Caco-2 (cell line): Measurements from ENCODE around the gene OSBPL2. TPM values are rescaled to one million over a fixed set of nuclear protein-coding genes. Genes with fewer than 3 reads are reported as not detected.

Source experiments
- Bru-seq: library from RNA; stranded (reverse); fragments of 400-500 nt; gene quantifications from one replicate; lab custom pipeline; 2021; lab: Mats Ljungman, UMichigan
- BruChase-seq, 2 experiments: library from RNA; stranded (reverse); fragments of 400-500 nt; gene quantifications; one replicate each; lab custom pipeline; 2021; lab: Mats Ljungman, UMichigan
- BruUV-seq: library from RNA; stranded (reverse); fragments of 400-500 nt; replicated peaks from 2 replicates; lab custom pipeline; 2021; lab: Mats Ljungman, UMichigan
- CTCF ChIA-PET: fragments of 300-600 bp; sonication (Branson Sonifier 250); formaldehyde crosslinking; loops from one replicate; lab custom pipeline; 2022; ENCODE audit warnings: antibody characterized with exemption; lab: Charles Lee
- POLR2A ChIA-PET: fragments of 300-600 bp; sonication (Branson Sonifier 250); formaldehyde crosslinking; loops from one replicate; lab custom pipeline; 2022; ENCODE audit warnings: antibody characterized with exemption; lab: Charles Lee
- DNase-seq, 2 experiments: peaks; one replicate each; pipeline versions ENCODE4 v3.0.0 to v3.0.0-alpha.2; 2020 to 2022
- H3K27me3 ChIP-seq: replicated peaks from 2 replicates; pipeline ENCODE4 v1.6.0; 2011; ENCODE audit warnings: low read length; ENCODE audit not compliant: control insufficient read depth, insufficient read depth
- H3K36me3 ChIP-seq: 2 replicates; pipeline ENCODE4 v1.5.1; 2011; ENCODE audit warnings: low read length; ENCODE audit not compliant: control insufficient read depth, insufficient read depth
- H3K4me1 ChIP-seq: fragments of 250-450 bp; sonication (Bioruptor Pico); 2 replicates; pipeline ENCODE4 v1.5.1; 2020; ENCODE audit warnings: mild to moderate bottlenecking
- H3K4me3 ChIP-seq: 2 replicates; pipeline ENCODE4 v1.5.1; 2011; ENCODE audit warnings: low read depth, mild to moderate bottlenecking, control low read depth, low read length
- H3K9me3 ChIP-seq: fragments of 250-450 bp; sonication (Bioruptor Pico); 2 replicates; pipeline ENCODE4 v1.5.1; 2020; ENCODE audit warnings: mild to moderate bottlenecking, moderate library complexity
- H3K27ac Mint-ChIP-seq: one replicate; pipeline ENCODE4 v1.8.0; 2022; ENCODE audit warnings: mixed read lengths; ENCODE audit not compliant: unreplicated experiment
- H3K27me3 Mint-ChIP-seq: one replicate; pipeline ENCODE4 v1.8.0; 2022; ENCODE audit warnings: mixed read lengths; ENCODE audit not compliant: insufficient read depth, unreplicated experiment
- H3K36me3 Mint-ChIP-seq: one replicate; pipeline ENCODE4 v1.8.0; 2022; ENCODE audit warnings: mild to moderate bottlenecking, mixed read lengths; ENCODE audit not compliant: insufficient read depth, unreplicated experiment
- H3K4me1 Mint-ChIP-seq: one replicate; pipeline ENCODE4 v1.8.0; 2022; ENCODE audit warnings: low read depth, mixed read lengths; ENCODE audit not compliant: unreplicated experiment
- H3K4me3 Mint-ChIP-seq: one replicate; pipeline ENCODE4 v1.8.0; 2022; ENCODE audit warnings: mild to moderate bottlenecking, moderate library complexity, mixed read lengths; ENCODE audit not compliant: unreplicated experiment
- H3K9me3 Mint-ChIP-seq: one replicate; pipeline ENCODE4 v1.8.0; 2022; ENCODE audit warnings: mixed read lengths; ENCODE audit not compliant: unreplicated experiment
- intact Hi-C: fragments of 100-400 bp; cut with micrococcal nuclease; formaldehyde crosslinking; loops from one replicate; pipeline ENCODE4 v1.10.0; 2022; ENCODE audit not compliant: unreplicated experiment
- long read RNA-seq: library from polyadenylated mRNA; stranded (forward); transcript quantifications from one replicate; pipeline ENCODE4 v2.0.0, GENCODE V29; 2022
- total RNA-seq: library from RNA; stranded (reverse); gene quantifications from 2 replicates; pipeline ENCODE4 v1.2.3, GENCODE V29; 2022
- TF ChIP-seq, protein P1 (sequence below), 2 experiments: fragments of 200-600 bp in 1 of 2; IDR thresholded peaks; 1 replicate in 1 of 2; 2 replicates in 1 of 2; pipeline versions ENCODE4 v1.5.1 to v1.8.0; 2011 to 2022; ENCODE audit warnings: antibody characterized with exemption in 1 of 2, control low read depth in 1 of 2, inconsistent platforms in 1 of 2, low read depth in 1 of 2, low read length in 1 of 2, mild to moderate bottlenecking in 1 of 2, moderate library complexity in 1 of 2; ENCODE audit not compliant: insufficient read depth in 1 of 2, severe bottlenecking in 1 of 2, unreplicated experiment in 1 of 2

The OSBPL2 gene
- total RNA-seq = 130 and 132 TPM in 2 replicates
- percentile 84 among the genes with signal in this experiment for Bru-seq, nascent RNA
- percentile 87 among the genes with signal in this experiment for BruChase-seq, experiment 1, labeled RNA remaining after a 2-hour chase
- percentile 86 among the genes with signal in this experiment for BruChase-seq, experiment 2, labeled RNA remaining after a 6-hour chase
- long read RNA-seq, full-length matches to known transcripts = 172 of 238 reads
- long read RNA-seq, partial matches to known transcripts = 28 of 238 reads
- long read RNA-seq, other reads (novel, unspliced or antisense) = 38 of 238 reads

DNA sequence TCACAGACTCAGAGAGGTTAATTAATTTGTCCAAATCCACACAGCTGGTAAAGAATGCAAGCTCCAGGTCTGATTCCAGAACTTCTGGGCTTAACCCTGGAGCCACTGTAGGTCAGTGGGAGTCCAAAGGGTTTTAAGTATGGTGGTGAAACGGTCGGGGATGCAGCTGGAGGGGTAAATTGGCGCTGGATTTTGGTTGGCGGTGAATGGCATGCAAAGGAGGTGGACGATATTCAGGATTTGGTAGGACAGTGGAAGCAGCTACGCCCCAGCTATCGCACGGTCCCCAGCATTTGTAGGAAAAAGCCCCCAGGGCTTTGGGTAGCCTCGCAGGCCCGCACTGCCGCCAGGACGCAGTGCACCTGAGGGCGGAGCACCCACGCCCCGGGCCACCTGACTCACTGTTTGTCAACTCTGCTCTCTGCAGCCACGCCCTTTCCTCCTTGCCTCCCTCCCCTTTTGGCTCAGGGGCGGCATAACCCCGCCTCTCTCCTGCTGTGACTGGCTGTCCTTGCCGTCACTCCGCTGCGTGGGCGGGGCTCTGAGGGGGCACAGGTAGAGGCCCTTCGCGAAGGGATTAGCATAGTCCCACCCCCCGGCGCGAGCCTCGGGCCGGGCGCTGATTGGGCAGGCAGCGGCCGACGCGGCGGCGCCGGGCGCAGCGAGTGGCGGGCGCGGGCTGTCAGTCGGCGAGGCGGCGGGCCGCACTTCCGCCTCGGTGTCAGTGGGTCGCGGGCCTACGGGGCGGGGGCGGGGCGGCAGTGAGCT lies at the start of gene OSBPL2:
TSS of gene OSBPL2 (plus strand) at position 721 of the 768 bp plus-strand sequence. CDS start 17,664 bp downstream, outside the sequence.
- intact Hi-C loops = loop anchor here (1.0 to 5.0 kb wide), 5 partner anchors 17 to 129 kb away; partner anchors contain the start of genes ADRM1, LAMA5, MTG2 and PSMA7
- TF ChIP-seq, protein P1, sequence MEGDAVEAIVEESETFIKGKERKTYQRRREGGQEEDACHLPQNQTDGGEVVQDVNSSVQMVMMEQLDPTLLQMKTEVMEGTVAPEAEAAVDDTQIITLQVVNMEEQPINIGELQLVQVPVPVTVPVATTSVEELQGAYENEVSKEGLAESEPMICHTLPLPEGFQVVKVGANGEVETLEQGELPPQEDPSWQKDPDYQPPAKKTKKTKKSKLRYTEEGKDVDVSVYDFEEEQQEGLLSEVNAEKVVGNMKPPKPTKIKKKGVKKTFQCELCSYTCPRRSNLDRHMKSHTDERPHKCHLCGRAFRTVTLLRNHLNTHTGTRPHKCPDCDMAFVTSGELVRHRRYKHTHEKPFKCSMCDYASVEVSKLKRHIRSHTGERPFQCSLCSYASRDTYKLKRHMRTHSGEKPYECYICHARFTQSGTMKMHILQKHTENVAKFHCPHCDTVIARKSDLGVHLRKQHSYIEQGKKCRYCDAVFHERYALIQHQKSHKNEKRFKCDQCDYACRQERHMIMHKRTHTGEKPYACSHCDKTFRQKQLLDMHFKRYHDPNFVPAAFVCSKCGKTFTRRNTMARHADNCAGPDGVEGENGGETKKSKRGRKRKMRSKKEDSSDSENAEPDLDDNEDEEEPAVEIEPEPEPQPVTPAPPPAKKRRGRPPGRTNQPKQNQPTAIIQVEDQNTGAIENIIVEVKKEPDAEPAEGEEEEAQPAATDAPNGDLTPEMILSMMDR (IDR thresholded peaks at IDR 0.05; ENCODE audit: insufficient read depth in 1 of 2, low read depth in 1 of 2, low read length in 1 of 2, severe bottlenecking in 1 of 2, unreplicated experiment in 1 of 2) = no peak
- peak within 1 kb of the TSS; percentile 67 for H3K4me3 Mint-ChIP-seq

DNA sequence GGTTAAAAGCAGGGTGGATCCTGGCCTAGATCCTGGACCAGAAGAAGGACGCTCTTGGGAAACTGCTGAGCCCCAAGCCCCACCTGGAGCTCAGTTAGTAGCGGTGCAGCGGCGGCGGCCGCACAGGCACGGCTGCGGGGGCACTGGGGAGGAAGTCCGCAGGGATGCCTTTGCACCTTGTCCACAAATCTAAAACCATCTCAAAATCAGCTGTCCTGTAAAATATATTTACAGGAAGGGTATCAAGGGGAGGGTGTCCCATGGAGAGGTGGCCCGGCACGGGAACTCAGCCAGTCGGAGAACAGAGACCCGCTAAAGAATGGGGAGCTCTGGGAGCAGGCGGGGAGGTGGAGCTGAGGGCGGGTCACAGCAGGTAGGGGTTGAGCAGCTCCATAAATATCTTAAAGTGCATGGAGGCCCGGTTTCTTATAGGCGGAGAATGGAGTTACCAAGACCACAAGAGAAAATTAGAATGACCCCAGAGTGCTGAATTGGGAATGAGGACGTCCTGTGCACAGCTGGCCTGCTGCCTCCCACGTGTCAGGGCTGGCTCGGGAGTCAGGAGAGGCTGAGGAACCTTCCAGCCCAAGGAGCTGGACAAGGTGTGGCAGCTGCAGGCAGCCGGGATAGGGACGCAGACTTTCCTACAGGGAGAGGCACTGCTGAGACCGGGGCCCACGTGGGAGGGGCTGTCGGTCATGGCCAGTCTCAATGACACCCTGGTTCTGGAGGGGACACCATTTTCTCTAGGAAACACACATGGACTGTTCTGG lies 47.5 kb upstream of the OSBPL2 start:
- H3K4me1 ChIP-seq = peaks cover 15% of the 10 kb centered on the region
- intact Hi-C loops = no loop called here
- peaks cover 13% of the 10 kb centered on the region for H3K4me1 Mint-ChIP-seq
- no peak overlapping the region for H3K4me3 Mint-ChIP-seq
- peaks cover 47% of the 10 kb centered on the region for H3K36me3 Mint-ChIP-seq
- no TSS peak for BruUV-seq
- ChIA-PET POLR2A (no interaction called here), CTCF (no interaction called here)
- H3K27me3 ChIP-seq = no peaks in the 10 kb centered on the region
- DNase-seq = no peak
- TF ChIP-seq, protein P1 (IDR thresholded peaks at IDR 0.05; ENCODE audit: insufficient read depth in 1 of 2, low read depth in 1 of 2, low read length in 1 of 2, severe bottlenecking in 1 of 2, unreplicated experiment in 1 of 2) = peak in 1 of 2 experiments; percentile 10
- no peaks in the 10 kb centered on the region for H3K27me3 Mint-ChIP-seq
- H3K36me3 ChIP-seq = peaks cover under 1% of the 10 kb centered on the region; the same call in 1 of the 2 replicates
- H3K9me3 ChIP-seq = no peaks in the 10 kb centered on the region
- no peaks in the 10 kb centered on the region for H3K9me3 Mint-ChIP-seq
- no peak overlapping the region for H3K4me3 ChIP-seq
- no peak overlapping the region for H3K27ac Mint-ChIP-seq

More for the DNA sequence above, at the start of gene OSBPL2:
- peak; percentile 100 for DNase-seq
- Histone ChIP-seq H3K36me3 (peaks cover 3% of the 10 kb centered on the region; the same call in 1 of the 2 replicates), H3K4me1 (peaks cover 11% of the 10 kb centered on the region), H3K27me3 (no peaks in the 10 kb centered on the region), H3K9me3 (no peaks in the 10 kb centered on the region), H3K4me3 (peak within 1 kb of the TSS; percentile 89)
- peak within 1 kb of the TSS; percentile 85 for H3K27ac Mint-ChIP-seq
- BruUV-seq = no TSS peak
- H3K4me1 Mint-ChIP-seq = peaks cover 7% of the 10 kb centered on the region
- ChIA-PET CTCF (interaction anchor here (0.6 to 0.7 kb wide), 4 partner anchors 51 to 342 kb away, joined by 3 read pairs; partner anchors contain the start of gene MTG2), POLR2A (interaction anchor here (0.5 to 1.0 kb wide), 4 partner anchors 94 to 243 kb away, joined by 3 to 4 read pairs (median 4); no protein-coding TSS in a partner anchor)
- H3K9me3 Mint-ChIP-seq = no peaks in the 10 kb centered on the region
- peaks cover 48% of the 10 kb centered on the region for H3K36me3 Mint-ChIP-seq
- H3K27me3 Mint-ChIP-seq = no peaks in the 10 kb centered on the region
